H1 (cell line): ENCODE measurements around the gene SPPL2B. TPM values are rescaled to one million over a fixed set of nuclear protein-coding genes. Genes with fewer than 3 reads are reported as not detected.

ENCODE experiments used
- BACH1 ChIP-seq: IDR thresholded peaks from 2 replicates; pipeline ENCODE4 v1.6.1; 2012; ENCODE audit warnings: low read length, improper control_type of control experiment
- EP300 ChIP-seq, 2 experiments: IDR thresholded peaks; 1 replicate in 1 of 2; 2 replicates in 1 of 2; pipeline ENCODE4 v1.6.1; 2011 to 2012; ENCODE audit warnings: low read depth in 2 of 2, low read length in 2 of 2, mild to moderate bottlenecking in 2 of 2, borderline replicate concordance in 1 of 2, inconsistent platforms in 1 of 2, moderate library complexity in 1 of 2
- RAD21 ChIP-seq, 2 experiments: IDR thresholded peaks in 1 of 2; conservative IDR thresholded peaks in 1 of 2; 2 replicates each; pipeline ENCODE4 v1.6.1; 2011; ENCODE audit warnings: low read depth in 2 of 2, low read length in 2 of 2, improper control_type of control experiment in 1 of 2, inconsistent platforms in 1 of 2, mild to moderate bottlenecking in 1 of 2, moderate library complexity in 1 of 2
- SP2 ChIP-seq: IDR thresholded peaks from 2 replicates; pipeline ENCODE4 v1.6.1; 2012; ENCODE audit warnings: mild to moderate bottlenecking, low read length, inconsistent platforms
- polyA plus RNA-seq, 7 experiments: library from polyadenylated mRNA; depleted of rRNA in 3 of 7; stranded (reverse) in 5 of 7; unstranded in 2 of 7; fragments of >200 nt in 5 of 7; fragments of 200-250 nt in 2 of 7; gene quantifications; 1 replicate in 5 of 7; 2 replicates in 1 of 7; 4 replicates in 1 of 7; pipeline versions ENCODE4 v1.2.1 to v1.2.3, GENCODE V29; 2011 to 2013; ENCODE audit warnings: missing spikeins in 2 of 7, mixed read lengths in 2 of 7
- total RNA-seq: library from RNA; stranded (reverse); fragmentation: NEBNext Ultra II Directional; extraction: Animal tissue kit (Norgen Biotek cat#: 25700); gene quantifications from 2 replicates; pipeline ENCODE4 v1.2.1, GENCODE V29; 2021

The SPPL2B gene
- total and polyA plus RNA-seq, 2 of the 8 experiments (the other 6 are each of a cell fraction or from before 2014, with no cell fraction given) = 34.8 to 55.7 TPM

DNA sequence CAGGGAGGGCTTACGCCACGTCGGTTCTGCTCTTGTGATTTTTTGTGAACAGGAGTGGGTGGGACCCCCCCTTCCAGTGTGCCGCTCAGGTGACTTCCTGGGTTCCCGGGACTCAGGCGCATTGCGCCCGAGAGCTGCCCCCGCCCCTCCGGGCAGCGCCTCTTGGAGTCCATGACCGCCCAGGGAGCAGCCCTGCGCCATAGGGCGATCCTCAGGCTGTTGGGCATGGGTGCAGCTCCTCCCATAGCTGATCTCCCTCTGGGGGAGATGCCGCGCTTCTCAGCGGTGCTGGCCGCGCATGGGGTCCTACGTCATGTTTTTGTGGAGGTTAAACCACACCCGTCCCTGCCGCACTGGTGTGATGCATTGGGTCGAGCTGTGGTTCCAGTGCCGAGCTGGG is 23.6 kb downstream of the SPPL2B start (continued):
- TF ChIP-seq RAD21 (IDR thresholded peaks at IDR 0.05 in 1 of 2, conservative IDR thresholded peaks at IDR 0.05 in 1 of 2; ENCODE audit: low read depth in 2 of 2, low read length in 2 of 2) (no peak), BACH1 (no peak), EP300 (IDR thresholded peaks at IDR 0.05; ENCODE audit: borderline replicate concordance in 1 of 2, low read depth in 2 of 2, low read length in 2 of 2) (no peak), SP2 (no peak)
- TF ChIP-seq, all 59 proteins: peak for 0
